GM10248 (cell line): ENCODE results near the gene CRYBA2.

Experiments
- CTCF ChIA-PET: fragments of 300-600 bp; sonication (Branson Sonifier 250); formaldehyde crosslinking; extraction: SDS; loops from one replicate; lab custom pipeline; 2021; ENCODE audit warnings: antibody characterized with exemption; lab: Yijun Ruan, JAX
- POLR2A ChIA-PET: fragments of 350-650 bp; sonication (Branson Sonifier 250); formaldehyde crosslinking; extraction: SDS; loops from one replicate; lab custom pipeline; 2020; ENCODE audit warnings: antibody characterized with exemption; lab: Yijun Ruan, JAX
- DNase-seq: peaks from one replicate; pipeline ENCODE4 v3.0.0; 2012; ENCODE audit errors: extremely low spot score
- TF ChIP-seq, protein P1 (sequence below): IDR thresholded peaks from 2 replicates; pipeline ENCODE4 v1.5.1; 2012; ENCODE audit warnings: mild to moderate bottlenecking, low read depth; ENCODE audit errors: extremely low read depth, missing control alignments, control extremely low read depth

CRYBA2 gene

DNA sequence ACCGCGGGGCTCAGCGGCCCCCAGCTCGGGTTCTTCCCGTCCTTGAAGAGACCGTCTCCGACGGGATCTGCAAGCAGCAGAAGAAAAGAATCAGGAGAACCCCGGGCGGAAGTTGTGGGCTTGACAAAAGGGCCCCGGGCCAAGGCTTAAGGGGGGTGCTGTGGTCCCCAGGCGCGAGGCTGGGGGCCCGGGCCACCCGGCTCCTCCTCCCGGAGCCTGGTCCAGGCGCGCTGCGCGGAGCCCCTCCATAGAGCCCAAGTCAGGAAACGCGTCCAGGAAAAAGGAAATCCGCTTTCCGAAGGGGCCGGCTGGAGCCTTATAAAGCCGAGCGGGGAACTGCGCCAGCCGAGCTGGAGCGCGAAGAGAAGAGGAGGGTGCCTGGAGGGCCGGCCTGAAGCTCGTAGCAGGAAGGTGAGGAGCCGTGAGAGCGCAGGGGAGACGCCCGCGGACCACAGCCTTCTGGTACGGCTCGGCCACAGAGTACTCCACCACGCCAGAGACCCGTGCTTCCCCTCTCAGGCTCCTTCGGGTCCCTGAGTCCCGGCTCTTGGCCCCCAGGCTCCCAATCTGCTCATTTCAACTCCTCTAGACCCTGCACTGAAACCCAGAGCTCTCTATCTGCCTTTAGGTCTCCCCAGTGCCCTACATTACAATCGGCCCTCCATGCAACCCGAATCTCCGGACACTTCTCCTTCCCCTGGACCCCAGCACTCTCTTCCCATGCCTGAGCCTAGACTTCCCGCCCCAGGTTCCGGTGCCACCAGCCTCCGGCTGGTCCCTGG lies 8.8 kb downstream of the CRYBA2 start:
- ChIA-PET POLR2A (no interaction called here), CTCF (interaction anchor here (1.6 kb wide), 1 partner anchor 9 kb away, joined by 3 read pairs; no protein-coding TSS in a partner anchor)
- TF ChIP-seq, protein P1, sequence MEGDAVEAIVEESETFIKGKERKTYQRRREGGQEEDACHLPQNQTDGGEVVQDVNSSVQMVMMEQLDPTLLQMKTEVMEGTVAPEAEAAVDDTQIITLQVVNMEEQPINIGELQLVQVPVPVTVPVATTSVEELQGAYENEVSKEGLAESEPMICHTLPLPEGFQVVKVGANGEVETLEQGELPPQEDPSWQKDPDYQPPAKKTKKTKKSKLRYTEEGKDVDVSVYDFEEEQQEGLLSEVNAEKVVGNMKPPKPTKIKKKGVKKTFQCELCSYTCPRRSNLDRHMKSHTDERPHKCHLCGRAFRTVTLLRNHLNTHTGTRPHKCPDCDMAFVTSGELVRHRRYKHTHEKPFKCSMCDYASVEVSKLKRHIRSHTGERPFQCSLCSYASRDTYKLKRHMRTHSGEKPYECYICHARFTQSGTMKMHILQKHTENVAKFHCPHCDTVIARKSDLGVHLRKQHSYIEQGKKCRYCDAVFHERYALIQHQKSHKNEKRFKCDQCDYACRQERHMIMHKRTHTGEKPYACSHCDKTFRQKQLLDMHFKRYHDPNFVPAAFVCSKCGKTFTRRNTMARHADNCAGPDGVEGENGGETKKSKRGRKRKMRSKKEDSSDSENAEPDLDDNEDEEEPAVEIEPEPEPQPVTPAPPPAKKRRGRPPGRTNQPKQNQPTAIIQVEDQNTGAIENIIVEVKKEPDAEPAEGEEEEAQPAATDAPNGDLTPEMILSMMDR: no peak
- no peak for DNase-seq

DNA sequence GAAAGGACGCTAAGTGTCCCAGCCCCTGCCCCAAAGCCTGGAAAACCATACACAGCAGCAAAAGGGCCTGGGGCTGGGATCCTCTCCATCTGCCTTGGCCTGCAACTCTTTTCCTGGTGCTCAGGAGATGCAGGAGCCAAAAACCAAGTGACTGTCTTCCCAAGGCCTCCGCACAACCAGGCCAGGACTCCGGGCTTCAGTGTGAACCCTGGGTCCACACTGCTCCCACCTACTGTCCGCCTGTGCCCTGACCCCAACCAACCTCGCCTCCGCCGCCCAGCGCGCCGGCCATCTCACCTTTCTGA lies 9.3 kb downstream of the CRYBA2 start:
- TF ChIP-seq, protein P1: no peak
- ChIA-PET POLR2A (no interaction called here), CTCF (interaction anchor here (1.6 to 4.3 kb wide), 2 partner anchors 9 to 10 kb away, joined by 3 to 60 read pairs; partner anchors contain the start of gene CRYBA2)
- no peak for DNase-seq

DNA sequence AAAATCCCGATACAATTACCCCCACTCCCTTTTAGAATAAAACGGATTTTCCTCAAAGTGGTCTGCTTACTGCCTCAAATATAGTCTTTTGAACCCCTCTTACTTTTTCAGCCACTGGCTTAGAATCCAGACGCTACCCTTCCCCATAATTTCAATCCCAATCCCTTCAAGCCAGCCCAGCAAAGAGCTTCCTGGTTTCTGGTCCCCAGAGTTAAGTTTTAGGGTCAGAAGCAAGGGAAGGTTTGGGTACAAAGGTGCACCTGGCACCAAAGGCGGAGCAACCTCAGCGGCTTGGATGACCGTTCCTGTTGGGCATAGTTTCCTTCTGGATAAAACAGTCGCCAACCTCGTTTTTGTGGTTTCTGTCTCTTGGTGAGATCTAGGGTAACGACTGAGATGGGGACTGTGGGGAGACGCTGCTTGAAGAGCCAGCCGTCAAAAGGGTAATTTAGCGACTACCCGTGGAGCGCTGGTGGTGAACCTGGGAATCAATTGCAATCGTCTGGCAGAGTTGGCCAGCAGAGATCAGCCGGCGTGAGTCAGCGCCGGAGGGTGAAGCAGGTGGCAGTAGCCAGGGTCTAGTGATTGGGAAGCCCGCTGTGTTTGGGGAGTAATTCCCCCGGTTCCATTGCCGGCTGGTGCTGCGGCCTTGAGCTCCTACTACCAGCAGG lies 9.8 kb downstream of the CRYBA2 start:
- no peak for DNase-seq
- CTCF ChIA-PET: interaction anchor here (1.2 to 4.3 kb wide), 2 partner anchors 11 to 171 kb away, joined by 4 to 60 read pairs; partner anchors contain the start of gene CRYBA2
- POLR2A ChIA-PET: no interaction called here
- TF ChIP-seq, protein P1: no peak

DNA sequence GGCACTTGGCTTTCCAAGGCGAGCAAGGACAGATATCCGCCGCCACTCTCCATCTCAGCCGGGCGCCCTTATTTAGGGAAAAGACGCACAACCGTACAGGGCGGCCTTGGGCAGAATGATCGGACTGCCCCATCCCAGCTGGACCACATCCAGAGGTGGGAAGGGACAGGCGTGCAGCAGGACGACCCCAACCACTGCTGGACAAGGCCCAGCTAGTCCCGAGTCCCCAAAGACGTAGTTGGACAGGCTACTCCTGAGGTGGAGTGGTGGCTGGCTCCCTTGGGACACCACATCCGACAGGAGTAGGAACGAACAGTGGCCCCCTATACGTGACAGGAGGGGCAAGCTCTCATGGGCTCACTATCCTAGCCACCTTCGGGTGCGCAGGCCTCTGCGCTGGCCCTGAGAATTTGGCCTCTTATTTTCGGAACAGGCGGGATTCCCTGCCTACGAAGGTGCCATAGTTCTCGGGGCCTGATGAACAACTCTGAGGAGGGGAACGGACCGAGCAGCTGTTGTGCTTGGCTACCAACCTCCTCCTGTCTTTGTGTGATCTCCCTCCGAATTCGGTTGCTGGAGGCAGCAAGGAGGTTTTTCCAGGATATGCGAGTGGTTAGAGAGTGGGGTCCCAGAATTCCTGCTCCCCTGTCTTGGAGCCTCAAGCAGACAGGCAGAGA lies 10.5 kb downstream of the CRYBA2 start:
- TF ChIP-seq, protein P1: no peak
- POLR2A ChIA-PET: no interaction called here
- CTCF ChIA-PET: interaction anchor here (0.8 to 4.3 kb wide), 10 partner anchors 9 to 313 kb away, joined by 3 to 60 read pairs (median 6); partner anchors contain the start of gene CRYBA2
- no peak for DNase-seq

DNA sequence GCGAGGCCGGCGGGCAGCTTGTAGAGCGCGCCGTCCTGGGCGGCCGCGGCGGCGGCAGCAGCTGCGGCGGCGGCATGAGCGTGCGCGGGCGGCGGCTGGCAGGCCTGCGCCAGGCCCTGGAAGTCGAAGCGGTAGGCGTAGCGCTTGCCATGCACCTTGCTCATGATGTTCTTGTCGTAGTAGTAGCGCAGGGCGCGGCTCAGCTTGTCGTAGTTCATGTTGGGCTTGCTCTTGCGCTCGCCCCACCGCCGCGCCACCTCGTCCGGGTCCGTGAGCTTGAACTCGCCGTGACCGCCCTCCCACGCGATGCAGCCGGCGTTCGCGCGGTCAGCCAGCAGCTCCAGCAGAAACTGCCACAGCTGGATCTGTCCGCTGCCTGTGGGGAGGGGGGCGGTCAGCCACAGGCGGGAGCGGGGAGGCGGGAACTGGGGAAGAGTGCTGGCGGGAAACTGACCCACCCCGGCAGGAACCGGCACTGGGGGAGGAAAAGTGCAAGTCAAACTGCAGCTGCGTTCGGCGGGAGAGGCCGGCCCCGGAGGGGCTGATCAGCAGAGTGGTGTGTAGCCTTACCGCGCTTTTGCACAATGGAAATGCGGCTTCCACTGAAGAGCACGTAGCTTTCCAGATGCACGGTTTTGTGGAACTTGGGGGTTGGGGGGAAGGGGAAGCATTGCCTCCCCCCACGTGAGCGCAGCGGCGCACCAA lies 11.2 kb downstream of the CRYBA2 start:
- ChIA-PET CTCF (interaction anchor here (0.8 to 5.8 kb wide), 16 partner anchors 7 to 313 kb away, joined by 3 to 92 read pairs (median 10); partner anchors contain the start of genes CDK5R2 and CRYBA2), POLR2A (no interaction called here)
- DNase-seq: no peak
- TF ChIP-seq, protein P1: no peak
